ENCODE data around the gene XRCC3.

DNA sequence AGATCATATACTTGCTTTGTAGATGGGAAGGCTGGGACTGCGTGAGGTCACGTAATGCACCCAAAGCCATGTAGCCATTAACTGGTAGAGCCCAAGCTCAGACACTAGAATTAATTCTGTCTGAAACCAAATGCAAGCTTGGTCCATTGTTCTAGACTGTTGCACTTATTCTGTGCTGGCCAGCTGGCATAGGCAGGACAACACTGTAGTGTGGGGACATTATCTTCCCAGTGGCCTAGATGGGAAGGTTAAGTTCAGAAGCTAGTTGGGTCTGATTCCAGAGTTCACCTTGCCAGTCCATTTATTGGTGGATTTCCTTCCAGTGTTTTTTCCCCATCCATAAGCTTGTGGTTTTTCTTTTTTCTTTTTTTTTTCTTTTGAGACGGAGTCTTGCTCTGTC is 47.1 kb downstream of the XRCC3 start:
- TF ChIP-seq MYBL2 (CRISPR knock-in tag; IDR thresholded peaks at IDR 0.05) (no peak), OVOL2 (CRISPR knock-in tag; IDR thresholded peaks at IDR 0.05; ENCODE audit: borderline replicate concordance) (no peak), FOXK1 (CRISPR knock-in tag; IDR thresholded peaks at IDR 0.05) (no peak), NR1H2 (CRISPR knock-in tag; IDR thresholded peaks at IDR 0.05) (no peak)

Data from WTC11 (cell line).